Fibroblast of pulmonary artery (primary cell): ENCODE data around the gene PTN.

Experiments
- DNase-seq: peaks from one replicate; pipeline ENCODE4 v3.0.0-alpha.2; 2010; ENCODE audit warnings: low read depth
- H3K4me3 ChIP-seq: replicated peaks from 2 replicates; pipeline ENCODE4 v1.5.1; 2011; ENCODE audit warnings: low read depth, mild to moderate bottlenecking, control low read depth, low read length, moderate library complexity
- CTCF ChIP-seq: IDR thresholded peaks from 2 replicates; pipeline ENCODE4 v1.5.1; 2011; ENCODE audit warnings: mild to moderate bottlenecking, control low read depth, low read length, inconsistent platforms; ENCODE audit errors: missing control alignments

Gene PTN

GRCh38 chr7:137366995-137367394, 23.5 kb upstream of the PTN start:
- DNase-seq = no peak
- no peak overlapping the region for H3K4me3 ChIP-seq
- TF ChIP-seq CTCF = no peak

- no peak overlapping the region for H3K4me3 ChIP-seq
- DNase-seq = no peak
- TF ChIP-seq CTCF = no peak
Measured at GRCh38 chr7:137363683-137364082, 20.1 kb upstream of the PTN start.

- DNase-seq = no peak
- TF ChIP-seq CTCF = no peak
- no peak overlapping the region for H3K4me3 ChIP-seq
Measured at GRCh38 chr7:137360087-137360679, 16.6 kb upstream of the PTN start.

GRCh38 chr7:137354961-137355360, 11.4 kb upstream of the PTN start:
- no peak for TF ChIP-seq CTCF
- DNase-seq = no peak
- H3K4me3 ChIP-seq = no peak overlapping the region

GRCh38 chr7:137354396-137354795, 10.9 kb upstream of the PTN start:
- DNase-seq = peak; percentile 73
- TF ChIP-seq CTCF = no peak
- H3K4me3 ChIP-seq = no peak overlapping the region

GRCh38 chr7:137351941-137352340, 8.4 kb upstream of the PTN start:
- DNase-seq = no peak
- H3K4me3 ChIP-seq = no peak overlapping the region
- no peak for TF ChIP-seq CTCF

- no peak for DNase-seq
- no peak overlapping the region for H3K4me3 ChIP-seq
- TF ChIP-seq CTCF = no peak
Measured at GRCh38 chr7:137345799-137346449, 2.4 kb upstream of the PTN start.
